Non-pigmented ciliary epithelial cell (primary cell): ENCODE data around the gene GALK2.
A peak's percentile ranks its signal among the peaks of the same experiment; 100 is the strongest.

Experiments
- DNase-seq: peaks from one replicate; pipeline ENCODE4 v3.0.0-alpha.2; 2010; ENCODE audit warnings: low read depth

Gene GALK2

GRCh38 chr15:49282366-49282765 is 112.3 kb downstream of the GALK2 start:
- DNase-seq = peak; percentile 73

- no peak for DNase-seq
Observed at GRCh38 chr15:49286649-49287404, 116.8 kb downstream of the GALK2 start.

- no peak for DNase-seq
Observed at GRCh38 chr15:49287481-49287880, 117.4 kb downstream of the GALK2 start.

GRCh38 chr15:49288391-49288790 is 118.3 kb downstream of the GALK2 start:
- DNase-seq = no peak

GRCh38 chr15:49290191-49290590 is 120.1 kb downstream of the GALK2 start:
- DNase-seq = no peak

GRCh38 chr15:49293941-49294340 is 123.9 kb downstream of the GALK2 start:
- DNase-seq = no peak

GRCh38 chr15:49296258-49296657 is 126.2 kb downstream of the GALK2 start:
- no peak for DNase-seq

GRCh38 chr15:49297584-49297983 is 127.5 kb downstream of the GALK2 start:
- no peak for DNase-seq

GRCh38 chr15:49300856-49301255 is 130.8 kb downstream of the GALK2 start:
- DNase-seq = no peak

GRCh38 chr15:49301562-49301961 is 131.5 kb downstream of the GALK2 start:
- DNase-seq = no peak

GRCh38 chr15:49303003-49303402 is 133.0 kb downstream of the GALK2 start:
- DNase-seq = no peak

GRCh38 chr15:49306551-49306950 is 136.5 kb downstream of the GALK2 start:
- DNase-seq = no peak

- no peak for DNase-seq
Observed at GRCh38 chr15:49308686-49309085, 138.6 kb downstream of the GALK2 start.

- no peak for DNase-seq
Observed at GRCh38 chr15:49309889-49310288, 139.8 kb downstream of the GALK2 start.

- DNase-seq = peak; percentile 78
Observed at GRCh38 chr15:49313650-49314049, 143.6 kb downstream of the GALK2 start.

- DNase-seq = no peak
Observed at GRCh38 chr15:49314716-49315115, 144.7 kb downstream of the GALK2 start.

GRCh38 chr15:49315391-49315823 is 145.4 kb downstream of the GALK2 start:
- no peak for DNase-seq

GRCh38 chr15:49320351-49320750 is 150.3 kb downstream of the GALK2 start:
- no peak for DNase-seq

- DNase-seq = no peak
Observed at GRCh38 chr15:49323207-49323606, 153.2 kb downstream of the GALK2 start.

- no peak for DNase-seq
Observed at GRCh38 chr15:49327927-49328326, 157.9 kb downstream of the GALK2 start.

GRCh38 chr15:49328941-49329340 is 158.9 kb downstream of the GALK2 start:
- no peak for DNase-seq

GRCh38 chr15:49330166-49330565 is 160.1 kb downstream of the GALK2 start:
- DNase-seq = no peak

- DNase-seq = no peak
Observed at GRCh38 chr15:49331442-49331841, 161.4 kb downstream of the GALK2 start.

- no peak for DNase-seq
Observed at GRCh38 chr15:49331951-49332350, 161.9 kb downstream of the GALK2 start.
